Measurements from ENCODE around the gene EYA2. TPM values are rescaled to one million over a fixed set of nuclear protein-coding genes. Genes with fewer than 3 reads are reported as not detected.

The EYA2 gene
- total RNA-seq, 1 donor from 2014 or later: 0.62 TPM

DNA sequence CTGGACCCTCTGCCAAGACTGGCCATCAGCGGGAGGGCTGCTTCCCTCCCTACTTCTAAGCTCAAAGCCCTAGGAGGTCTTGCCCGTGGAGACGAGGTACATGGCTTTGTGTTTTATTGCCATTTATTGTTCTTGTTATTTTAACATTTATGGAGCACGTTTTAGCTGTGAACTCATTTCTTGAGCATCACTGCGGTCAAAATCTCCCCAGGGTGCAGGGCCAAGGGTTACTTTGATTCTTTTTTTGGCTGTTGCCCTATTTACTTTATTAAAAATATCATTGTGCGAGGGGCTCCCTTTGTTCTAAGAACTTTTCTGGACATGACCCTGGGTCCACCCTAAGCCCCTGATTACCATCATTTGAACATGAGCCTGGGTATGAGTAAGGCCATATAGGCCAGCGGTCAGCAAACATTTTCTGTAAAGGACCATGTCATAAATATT lies 51.6 kb downstream of the EYA2 start:
- Mint-ChIP-seq H3K9me3 (no peaks in the 10 kb centered on the region), H3K27me3 (no peaks in the 10 kb centered on the region), H3K27ac (no peak overlapping the region), H3K36me3 (ENCODE audit: low read depth) (no peaks in the 10 kb centered on the region), H3K4me1 (no peaks in the 10 kb centered on the region), H3K4me3 (no peak overlapping the region)
- DNase-seq (no peak), ATAC-seq (ENCODE audit: low read depth) (no peak)
- CTCF ChIA-PET: no interaction called here
- TF ChIP-seq, protein P1, sequence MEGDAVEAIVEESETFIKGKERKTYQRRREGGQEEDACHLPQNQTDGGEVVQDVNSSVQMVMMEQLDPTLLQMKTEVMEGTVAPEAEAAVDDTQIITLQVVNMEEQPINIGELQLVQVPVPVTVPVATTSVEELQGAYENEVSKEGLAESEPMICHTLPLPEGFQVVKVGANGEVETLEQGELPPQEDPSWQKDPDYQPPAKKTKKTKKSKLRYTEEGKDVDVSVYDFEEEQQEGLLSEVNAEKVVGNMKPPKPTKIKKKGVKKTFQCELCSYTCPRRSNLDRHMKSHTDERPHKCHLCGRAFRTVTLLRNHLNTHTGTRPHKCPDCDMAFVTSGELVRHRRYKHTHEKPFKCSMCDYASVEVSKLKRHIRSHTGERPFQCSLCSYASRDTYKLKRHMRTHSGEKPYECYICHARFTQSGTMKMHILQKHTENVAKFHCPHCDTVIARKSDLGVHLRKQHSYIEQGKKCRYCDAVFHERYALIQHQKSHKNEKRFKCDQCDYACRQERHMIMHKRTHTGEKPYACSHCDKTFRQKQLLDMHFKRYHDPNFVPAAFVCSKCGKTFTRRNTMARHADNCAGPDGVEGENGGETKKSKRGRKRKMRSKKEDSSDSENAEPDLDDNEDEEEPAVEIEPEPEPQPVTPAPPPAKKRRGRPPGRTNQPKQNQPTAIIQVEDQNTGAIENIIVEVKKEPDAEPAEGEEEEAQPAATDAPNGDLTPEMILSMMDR (IDR thresholded peaks at IDR 0.05): no peak
- POLR2A ChIA-PET: no interaction called here
- intact Hi-C loops (cut with micrococcal nuclease): no loop called here

DNA sequence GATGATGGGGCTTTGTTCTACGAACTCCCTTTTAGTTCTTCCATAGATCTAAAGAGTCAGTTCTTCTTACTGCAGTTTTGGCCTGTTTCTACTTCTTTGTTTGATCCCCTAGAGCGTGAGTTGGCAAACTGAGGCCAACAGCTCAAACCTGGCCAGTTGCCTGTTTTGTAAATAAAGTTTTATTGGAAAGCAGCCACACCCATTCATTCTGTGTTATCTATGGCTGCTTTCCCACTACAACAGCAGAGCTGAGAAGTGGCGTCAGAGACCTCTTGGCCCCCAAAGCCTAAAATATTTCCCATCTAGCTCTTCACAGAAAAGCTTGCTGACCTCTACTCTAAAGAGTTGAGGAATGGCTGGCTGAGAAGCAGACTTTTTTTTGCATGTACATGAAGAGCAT lies 52.2 kb downstream of the EYA2 start:
- DNase-seq: no peak

DNA sequence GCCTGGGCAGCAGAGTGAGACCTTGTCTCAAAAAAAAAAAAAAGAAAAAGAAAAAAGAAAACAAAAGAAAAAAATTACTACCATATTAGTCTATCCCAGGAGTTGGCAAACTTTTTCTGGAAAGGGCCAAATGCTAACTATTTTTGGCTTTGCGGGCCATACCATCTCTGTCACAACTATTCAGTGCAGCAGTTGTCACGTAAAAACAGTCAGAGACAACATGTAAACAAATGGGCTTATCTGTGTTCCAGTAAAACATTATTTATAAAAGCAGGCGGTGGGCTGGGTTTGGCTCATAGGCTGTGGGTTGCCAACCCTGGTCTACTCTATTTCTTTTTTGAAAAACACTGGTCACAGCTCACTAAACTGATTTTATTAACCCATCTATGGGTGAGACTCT lies 53.4 kb downstream of the EYA2 start:
- ChIA-PET CTCF (no interaction called here), POLR2A (no interaction called here)
- Mint-ChIP-seq H3K27ac (no peak overlapping the region), H3K36me3 (ENCODE audit: low read depth) (no peaks in the 10 kb centered on the region), H3K4me3 (no peak overlapping the region), H3K4me1 (no peaks in the 10 kb centered on the region), H3K27me3 (no peaks in the 10 kb centered on the region), H3K9me3 (no peaks in the 10 kb centered on the region)
- ATAC-seq (ENCODE audit: low read depth): no peak
- DNase-seq: no peak
- intact Hi-C loops (cut with micrococcal nuclease): no loop called here
- TF ChIP-seq, protein P1 (IDR thresholded peaks at IDR 0.05): no peak

More for the DNA sequence above, 52.2 kb downstream of the EYA2 start:
- H3K36me3 Mint-ChIP-seq (ENCODE audit: low read depth): no peaks in the 10 kb centered on the region
- ATAC-seq (ENCODE audit: low read depth): no peak
- CTCF ChIA-PET: no interaction called here
- H3K4me3 Mint-ChIP-seq: no peak overlapping the region
- TF ChIP-seq, protein P1 (IDR thresholded peaks at IDR 0.05): no peak
- intact Hi-C loops (cut with micrococcal nuclease): no loop called here
- H3K9me3 Mint-ChIP-seq: no peaks in the 10 kb centered on the region
- H3K27me3 Mint-ChIP-seq: no peaks in the 10 kb centered on the region
- H3K27ac Mint-ChIP-seq: no peak overlapping the region
- H3K4me1 Mint-ChIP-seq: no peaks in the 10 kb centered on the region
- POLR2A ChIA-PET: no interaction called here

DNA sequence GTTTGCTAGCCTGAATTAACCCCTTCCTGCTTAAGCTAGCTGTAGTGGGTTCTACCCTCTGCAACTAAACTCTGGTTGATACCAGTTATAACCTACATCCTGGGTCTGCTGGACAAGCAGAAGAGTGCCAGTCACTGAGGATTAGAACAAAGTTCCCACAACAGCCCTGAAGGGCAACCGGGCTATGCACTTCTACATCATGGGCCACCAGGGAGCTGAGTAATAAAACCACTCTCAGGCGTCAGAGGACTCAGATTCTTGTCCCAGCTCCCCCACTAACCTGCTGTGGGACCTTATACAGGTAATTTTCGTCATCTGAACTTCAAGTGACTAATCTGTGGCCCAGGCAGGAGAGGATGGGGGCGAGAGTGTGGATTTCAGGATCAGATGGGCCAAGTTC lies 56.8 kb downstream of the EYA2 start:
- Mint-ChIP-seq H3K36me3 (ENCODE audit: low read depth) (no peaks in the 10 kb centered on the region), H3K4me3 (no peak overlapping the region), H3K27ac (no peak overlapping the region), H3K4me1 (no peaks in the 10 kb centered on the region), H3K9me3 (peaks cover 5% of the 10 kb centered on the region), H3K27me3 (no peaks in the 10 kb centered on the region)
- no peak for DNase-seq
- ChIA-PET POLR2A (no interaction called here), CTCF (no interaction called here)
- no peak for ATAC-seq (ENCODE audit: low read depth)
- TF ChIP-seq, protein P1 (IDR thresholded peaks at IDR 0.05): no peak
- intact Hi-C loops (cut with micrococcal nuclease): no loop called here

DNA sequence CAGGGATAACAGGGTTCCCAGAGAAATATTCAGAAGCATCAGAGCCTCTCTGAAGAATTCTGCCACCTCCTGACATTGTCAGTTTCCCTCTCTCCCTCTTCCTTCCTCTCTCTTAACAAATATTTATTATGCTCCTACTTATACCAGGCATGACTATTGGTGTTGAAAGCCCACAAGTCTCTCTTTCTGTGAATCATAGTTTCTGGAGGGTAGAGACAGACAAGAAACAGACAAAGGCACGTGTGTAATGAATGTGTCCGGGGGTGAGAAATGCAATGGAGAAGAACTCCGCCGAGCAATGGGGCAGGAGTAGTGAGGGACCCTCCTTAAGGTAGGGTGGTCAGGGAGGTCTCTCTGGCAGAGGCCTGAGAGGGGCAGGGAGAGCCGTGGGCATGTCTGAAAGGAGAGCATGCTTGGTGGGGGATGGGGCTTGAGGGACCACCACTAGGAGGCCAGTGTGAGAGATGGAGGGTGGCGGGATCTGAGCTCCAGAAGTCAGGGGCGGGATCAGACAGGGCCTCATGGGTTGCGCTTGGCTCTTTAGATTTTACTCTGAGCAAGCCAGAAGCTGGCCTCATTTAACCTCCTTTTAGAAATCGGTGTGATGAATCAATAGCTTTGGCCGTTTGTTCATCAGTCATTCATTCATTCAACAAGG lies 57.3 kb downstream of the EYA2 start:
- CTCF ChIA-PET: no interaction called here
- intact Hi-C loops (cut with micrococcal nuclease): no loop called here
- DNase-seq: no peak
- H3K27ac Mint-ChIP-seq: no peak overlapping the region
- H3K36me3 Mint-ChIP-seq (ENCODE audit: low read depth): no peaks in the 10 kb centered on the region
- POLR2A ChIA-PET: no interaction called here
- H3K4me1 Mint-ChIP-seq: no peaks in the 10 kb centered on the region
- no peaks in the 10 kb centered on the region for H3K27me3 Mint-ChIP-seq
- no peak for ATAC-seq (ENCODE audit: low read depth)
- peaks cover 6% of the 10 kb centered on the region for H3K9me3 Mint-ChIP-seq
- TF ChIP-seq, protein P1 (IDR thresholded peaks at IDR 0.05): no peak
- no peak overlapping the region for H3K4me3 Mint-ChIP-seq
